WTC11 (cell line): ENCODE data around the gene FSD1. TPM values are rescaled to one million over a fixed set of nuclear protein-coding genes. Genes with fewer than 3 reads are reported as not detected.
"Not testable (repeated sequence)": the region's sequence is repeated elsewhere in the genome, so short reads cannot be mapped to it uniquely, and the experiment has no call there.

Experiments used
- ATAC-seq: fragments of 200-7000 bp; cut with Tn5 transposase; 2 replicates; pipeline ENCODE4 v1.10.0; 2021; ENCODE audit warnings: mild to moderate bottlenecking, moderate library complexity
- CTCF ChIA-PET: fragments of 300-600 bp; sonication (Branson Sonifier 250); formaldehyde crosslinking; loops from one replicate; lab custom pipeline; 2021; ENCODE audit warnings: antibody characterized with exemption; lab: Charles Lee
- POLR2A ChIA-PET: fragments of 350-600 bp; sonication (Branson Sonifier 250); formaldehyde crosslinking; loops from one replicate; lab custom pipeline; 2021; ENCODE audit warnings: antibody characterized with exemption; lab: Charles Lee
- DNase-seq: peaks from one replicate; pipeline ENCODE4 v3.0.0; 2021; ENCODE audit warnings: low spot score
- H3K27ac Mint-ChIP-seq: 2 replicates; pipeline ENCODE4 v1.8.0; 2021; ENCODE audit warnings: mixed read lengths
- H3K27me3 Mint-ChIP-seq: 2 replicates; pipeline ENCODE4 v1.8.0; 2021; ENCODE audit warnings: low read depth, mild to moderate bottlenecking, moderate library complexity, mixed read lengths
- H3K36me3 Mint-ChIP-seq: 2 replicates; pipeline ENCODE4 v1.8.0; 2021; ENCODE audit warnings: mixed read lengths
- H3K4me1 Mint-ChIP-seq: 2 replicates; pipeline ENCODE4 v1.8.0; 2022; ENCODE audit warnings: mixed read lengths
- H3K4me3 Mint-ChIP-seq: 2 replicates; pipeline ENCODE4 v1.8.0; 2021; ENCODE audit warnings: mild to moderate bottlenecking, moderate library complexity, mixed read lengths
- H3K9me3 Mint-ChIP-seq: 2 replicates; pipeline ENCODE4 v1.8.0; 2021; ENCODE audit warnings: mixed read lengths
- AFF4 ChIP-seq: sonication (generic); formaldehyde crosslinking; IDR thresholded peaks from 2 replicates; pipeline ENCODE4 v1.8.1; 2023; ENCODE audit warnings: mild to moderate bottlenecking, missing genetic modification reagents, borderline replicate concordance
- ATF1 ChIP-seq: sonication (generic); formaldehyde crosslinking; IDR thresholded peaks from 2 replicates; pipeline ENCODE4 v1.8.1; 2023; ENCODE audit warnings: mild to moderate bottlenecking, moderate library complexity, missing genetic modification reagents
- ATF2 ChIP-seq: sonication (generic); formaldehyde crosslinking; IDR thresholded peaks from 2 replicates; pipeline ENCODE4 v1.8.1; 2022; ENCODE audit warnings: low read depth, missing genetic modification reagents, borderline replicate concordance
- CREM ChIP-seq: sonication (generic); formaldehyde crosslinking; IDR thresholded peaks from 2 replicates; pipeline ENCODE4 v1.8.1; 2022; ENCODE audit warnings: mild to moderate bottlenecking, missing genetic modification reagents, moderate library complexity
- E2F5 ChIP-seq: sonication (generic); formaldehyde crosslinking; IDR thresholded peaks from 2 replicates; pipeline ENCODE4 v1.8.1; 2022; ENCODE audit warnings: mild to moderate bottlenecking, moderate library complexity, missing genetic modification reagents
- ESRRA ChIP-seq: sonication (generic); formaldehyde crosslinking; IDR thresholded peaks from 2 replicates; pipeline ENCODE4 v1.8.1; 2022; ENCODE audit warnings: mild to moderate bottlenecking, missing genetic modification reagents, borderline replicate concordance
- FOXP4 ChIP-seq: sonication (generic); formaldehyde crosslinking; IDR thresholded peaks from 2 replicates; pipeline ENCODE4 v1.8.0; 2022; ENCODE audit warnings: mild to moderate bottlenecking, missing genetic modification reagents
- JUN ChIP-seq: sonication (generic); formaldehyde crosslinking; IDR thresholded peaks from 2 replicates; pipeline ENCODE4 v1.8.0; 2023; ENCODE audit warnings: mild to moderate bottlenecking, missing genetic modification reagents
- MYBL2 ChIP-seq: sonication (generic); formaldehyde crosslinking; IDR thresholded peaks from 2 replicates; pipeline ENCODE4 v1.8.1; 2023; ENCODE audit warnings: mild to moderate bottlenecking, moderate library complexity, missing genetic modification reagents
- NFATC4 ChIP-seq: fragments of 250-450 bp; sonication (Bioruptor Pico); IDR thresholded peaks from 2 replicates; pipeline ENCODE4 v1.9.0; 2021; ENCODE audit warnings: mild to moderate bottlenecking
- NR1H2 ChIP-seq: sonication (generic); formaldehyde crosslinking; IDR thresholded peaks from 2 replicates; pipeline ENCODE4 v1.9.0; 2021; ENCODE audit warnings: mild to moderate bottlenecking, moderate library complexity, missing genetic modification reagents
- PREB ChIP-seq: sonication (generic); formaldehyde crosslinking; IDR thresholded peaks from 2 replicates; pipeline ENCODE4 v1.8.1; 2022; ENCODE audit warnings: mild to moderate bottlenecking, missing genetic modification reagents, moderate library complexity, borderline replicate concordance
- ZBTB21 ChIP-seq: sonication (generic); formaldehyde crosslinking; IDR thresholded peaks from 2 replicates; pipeline ENCODE4 v1.8.1; 2023; ENCODE audit warnings: mild to moderate bottlenecking, missing genetic modification reagents, borderline replicate concordance
- ZNF232 ChIP-seq: sonication (generic); formaldehyde crosslinking; IDR thresholded peaks from 2 replicates; pipeline ENCODE4 v1.8.0; 2022; ENCODE audit warnings: mild to moderate bottlenecking, missing genetic modification reagents
- ZNF317 ChIP-seq: sonication (generic); formaldehyde crosslinking; IDR thresholded peaks from 2 replicates; pipeline ENCODE4 v1.8.1; 2023; ENCODE audit warnings: low read depth, mild to moderate bottlenecking, moderate library complexity, missing genetic modification reagents, borderline replicate concordance
- ZNF416 ChIP-seq: fragments of 250-450 bp; sonication (Bioruptor Pico); IDR thresholded peaks from 2 replicates; pipeline ENCODE4 v1.9.0; 2021; ENCODE audit warnings: mild to moderate bottlenecking, inconsistent platforms
- ZNF671 ChIP-seq: fragments of 250-450 bp; sonication (Bioruptor Pico); IDR thresholded peaks from 2 replicates; pipeline ENCODE4 v1.8.0; 2021; ENCODE audit warnings: mild to moderate bottlenecking
- total RNA-seq: library from RNA; stranded (reverse); gene quantifications from 3 replicates; pipeline ENCODE4 v1.2.3, GENCODE V29; 2021

FSD1 gene
- total RNA-seq, 1 experiment from 2014 or later: 61.3 TPM

GRCh38 chr19:4284974-4285373 lies 19.4 kb upstream of the FSD1 start (continued):
- TF ChIP-seq ZBTB21 (CRISPR knock-in tag): no peak
- TF ChIP-seq, all 79 proteins: peak for 0

- H3K4me1 Mint-ChIP-seq, DNase-seq, H3K27ac Mint-ChIP-seq, H3K4me3 Mint-ChIP-seq, POLR2A ChIA-PET, ATAC-seq, H3K36me3 Mint-ChIP-seq, H3K9me3 Mint-ChIP-seq: not testable (repeated sequence)
- CTCF ChIA-PET: interaction anchor here (1.0 to 3.9 kb wide), 2 partner anchors 19 to 56 kb away, joined by 4 to 11 read pairs; no protein-coding TSS in a partner anchor
- H3K27me3 Mint-ChIP-seq: peaks cover 40% of the 10 kb centered on the region
Measured at GRCh38 chr19:4286141-4286540, 18.3 kb upstream of the FSD1 start.

- no peaks in the 10 kb centered on the region for H3K36me3 Mint-ChIP-seq
- ATAC-seq (peak; percentile 8; the same call in 1 of the 2 replicates), DNase-seq (no peak)
- H3K9me3 Mint-ChIP-seq: no peaks in the 10 kb centered on the region
- peaks cover 21% of the 10 kb centered on the region for H3K27me3 Mint-ChIP-seq
- peaks cover 7% of the 10 kb centered on the region; the same call in 1 of the 2 replicates for H3K4me1 Mint-ChIP-seq
- POLR2A ChIA-PET: no interaction called here
- CTCF ChIA-PET: interaction anchor here (0.6 to 3.9 kb wide), 3 partner anchors 21 to 97 kb away, joined by 3 to 11 read pairs (median 4); no protein-coding TSS in a partner anchor
- TF ChIP-seq ATF2 (CRISPR knock-in tag) (no peak), ZNF317 (CRISPR knock-in tag) (no peak), FOXP4 (CRISPR knock-in tag) (no peak), ATF1 (CRISPR knock-in tag) (no peak), JUN (no peak), PREB (CRISPR knock-in tag) (no peak), ZNF416 (CRISPR knock-in tag) (no peak), E2F5 (CRISPR knock-in tag) (no peak), ZNF671 (CRISPR knock-in tag) (no peak)
- 0 out of 2 replicates have a peak overlapping the region, but pooled peaks have one; percentile 74 for H3K27ac Mint-ChIP-seq
- no peak overlapping the region for H3K4me3 Mint-ChIP-seq
Measured at GRCh38 chr19:4288091-4288777, 16.2 kb upstream of the FSD1 start.

- Mint-ChIP-seq H3K4me1 (peaks cover 8% of the 10 kb centered on the region; the same call in 1 of the 2 replicates), H3K36me3 (no peaks in the 10 kb centered on the region), H3K9me3 (no peaks in the 10 kb centered on the region), H3K27me3 (peaks cover 14% of the 10 kb centered on the region), H3K4me3 (no peak overlapping the region), H3K27ac (no peak overlapping the region)
- ATAC-seq: no peak
- ChIA-PET POLR2A (no interaction called here), CTCF (interaction anchor here (1.1 kb wide), 1 partner anchor 24 kb away, joined by 5 read pairs; no protein-coding TSS in a partner anchor)
- DNase-seq: no peak
- TF ChIP-seq FOXP4 (CRISPR knock-in tag) (no peak), ZNF232 (CRISPR knock-in tag) (no peak), AFF4 (CRISPR knock-in tag) (no peak), NR1H2 (CRISPR knock-in tag) (no peak), MYBL2 (no peak), ESRRA (CRISPR knock-in tag) (no peak), CREM (CRISPR knock-in tag) (no peak), NFATC4 (CRISPR knock-in tag) (no peak)
Measured at GRCh38 chr19:4291184-4291732, 13.1 kb upstream of the FSD1 start.
